ENCODE measurements around the gene STIMATE.

The STIMATE gene

DNA sequence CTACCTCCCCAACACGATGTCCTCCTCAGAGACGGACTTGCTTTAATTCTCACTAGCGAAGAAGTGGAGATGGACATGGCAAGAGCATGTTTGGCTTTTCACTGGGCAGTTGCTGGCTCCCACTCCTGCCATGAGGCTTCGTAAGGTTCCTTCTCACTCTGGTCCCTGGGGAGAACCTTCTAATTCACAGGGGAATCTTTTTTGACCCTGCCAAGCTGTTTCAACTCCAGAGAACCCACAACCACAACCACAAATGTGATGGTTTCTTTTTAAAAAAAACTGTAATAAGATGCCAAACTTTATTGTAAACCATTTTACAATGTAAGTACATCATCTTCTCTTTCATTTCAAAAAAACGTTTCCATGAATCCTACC, 60.9 kb downstream of the STIMATE start:
- TF ChIP-seq TAF1 (IDR thresholded peaks at IDR 0.05; ENCODE audit: borderline replicate concordance, insufficient read depth, low read length) = no peak
- TF ChIP-seq SIN3A (IDR thresholded peaks at IDR 0.05; ENCODE audit: borderline replicate concordance, insufficient read depth, low read length) = no peak
- TF ChIP-seq FOXP2 (optimal IDR thresholded peaks at IDR 0.05; ENCODE audit: borderline replicate concordance, extremely low read depth, extremely low read length, insufficient read depth) = no peak
- no peak for TF ChIP-seq POLR2AphosphoS5 (IDR thresholded peaks at IDR 0.05; ENCODE audit: low read depth, low read length)

DNA sequence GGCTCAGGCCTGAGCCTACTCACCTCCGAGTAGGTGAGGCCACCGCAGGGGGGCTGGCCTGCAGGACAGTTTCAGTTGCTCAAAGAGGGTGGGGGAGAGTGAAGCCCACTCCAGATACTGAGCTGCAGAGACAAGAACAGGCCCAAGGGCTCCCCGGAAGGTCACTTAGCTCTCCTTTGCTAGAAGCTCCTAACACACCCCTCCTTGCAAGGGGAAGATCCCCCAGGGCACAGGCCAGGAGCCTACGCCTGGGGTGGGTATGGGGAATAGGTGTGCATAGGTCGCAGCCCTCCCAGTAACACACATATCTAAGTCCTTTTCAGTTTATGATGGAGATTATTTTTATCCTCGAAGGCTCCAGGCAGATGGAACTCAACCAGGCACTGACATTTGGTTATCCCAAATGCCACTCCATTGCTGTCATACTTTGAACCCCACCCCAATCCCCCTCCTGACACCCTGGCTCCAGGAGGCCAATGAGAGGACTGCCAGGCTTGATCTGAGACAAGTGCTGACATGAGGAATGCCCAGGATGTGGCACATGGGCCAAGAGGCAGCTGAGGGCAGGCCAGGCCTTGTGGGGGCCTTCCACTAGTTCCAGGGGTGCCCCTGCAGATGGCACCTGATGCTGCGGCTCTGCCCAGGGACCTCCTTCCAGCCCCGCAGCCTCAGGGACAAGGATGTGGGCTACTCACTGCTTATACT, 61.4 kb downstream of the STIMATE start:
- TF ChIP-seq TAF1 (IDR thresholded peaks at IDR 0.05; ENCODE audit: borderline replicate concordance, insufficient read depth, low read length) = no peak
- no peak for TF ChIP-seq SIN3A (IDR thresholded peaks at IDR 0.05; ENCODE audit: borderline replicate concordance, insufficient read depth, low read length)
- no peak for TF ChIP-seq FOXP2 (optimal IDR thresholded peaks at IDR 0.05; ENCODE audit: borderline replicate concordance, extremely low read depth, extremely low read length, insufficient read depth)
- TF ChIP-seq, protein P1, sequence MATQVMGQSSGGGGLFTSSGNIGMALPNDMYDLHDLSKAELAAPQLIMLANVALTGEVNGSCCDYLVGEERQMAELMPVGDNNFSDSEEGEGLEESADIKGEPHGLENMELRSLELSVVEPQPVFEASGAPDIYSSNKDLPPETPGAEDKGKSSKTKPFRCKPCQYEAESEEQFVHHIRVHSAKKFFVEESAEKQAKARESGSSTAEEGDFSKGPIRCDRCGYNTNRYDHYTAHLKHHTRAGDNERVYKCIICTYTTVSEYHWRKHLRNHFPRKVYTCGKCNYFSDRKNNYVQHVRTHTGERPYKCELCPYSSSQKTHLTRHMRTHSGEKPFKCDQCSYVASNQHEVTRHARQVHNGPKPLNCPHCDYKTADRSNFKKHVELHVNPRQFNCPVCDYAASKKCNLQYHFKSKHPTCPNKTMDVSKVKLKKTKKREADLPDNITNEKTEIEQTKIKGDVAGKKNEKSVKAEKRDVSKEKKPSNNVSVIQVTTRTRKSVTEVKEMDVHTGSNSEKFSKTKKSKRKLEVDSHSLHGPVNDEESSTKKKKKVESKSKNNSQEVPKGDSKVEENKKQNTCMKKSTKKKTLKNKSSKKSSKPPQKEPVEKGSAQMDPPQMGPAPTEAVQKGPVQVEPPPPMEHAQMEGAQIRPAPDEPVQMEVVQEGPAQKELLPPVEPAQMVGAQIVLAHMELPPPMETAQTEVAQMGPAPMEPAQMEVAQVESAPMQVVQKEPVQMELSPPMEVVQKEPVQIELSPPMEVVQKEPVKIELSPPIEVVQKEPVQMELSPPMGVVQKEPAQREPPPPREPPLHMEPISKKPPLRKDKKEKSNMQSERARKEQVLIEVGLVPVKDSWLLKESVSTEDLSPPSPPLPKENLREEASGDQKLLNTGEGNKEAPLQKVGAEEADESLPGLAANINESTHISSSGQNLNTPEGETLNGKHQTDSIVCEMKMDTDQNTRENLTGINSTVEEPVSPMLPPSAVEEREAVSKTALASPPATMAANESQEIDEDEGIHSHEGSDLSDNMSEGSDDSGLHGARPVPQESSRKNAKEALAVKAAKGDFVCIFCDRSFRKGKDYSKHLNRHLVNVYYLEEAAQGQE (IDR thresholded peaks at IDR 0.05; ENCODE audit: insufficient read depth in 1 of 2, low read depth in 2 of 2, low read length in 2 of 2) = no peak
- TF ChIP-seq POLR2AphosphoS5 (IDR thresholded peaks at IDR 0.05; ENCODE audit: low read depth, low read length) = no peak

DNA sequence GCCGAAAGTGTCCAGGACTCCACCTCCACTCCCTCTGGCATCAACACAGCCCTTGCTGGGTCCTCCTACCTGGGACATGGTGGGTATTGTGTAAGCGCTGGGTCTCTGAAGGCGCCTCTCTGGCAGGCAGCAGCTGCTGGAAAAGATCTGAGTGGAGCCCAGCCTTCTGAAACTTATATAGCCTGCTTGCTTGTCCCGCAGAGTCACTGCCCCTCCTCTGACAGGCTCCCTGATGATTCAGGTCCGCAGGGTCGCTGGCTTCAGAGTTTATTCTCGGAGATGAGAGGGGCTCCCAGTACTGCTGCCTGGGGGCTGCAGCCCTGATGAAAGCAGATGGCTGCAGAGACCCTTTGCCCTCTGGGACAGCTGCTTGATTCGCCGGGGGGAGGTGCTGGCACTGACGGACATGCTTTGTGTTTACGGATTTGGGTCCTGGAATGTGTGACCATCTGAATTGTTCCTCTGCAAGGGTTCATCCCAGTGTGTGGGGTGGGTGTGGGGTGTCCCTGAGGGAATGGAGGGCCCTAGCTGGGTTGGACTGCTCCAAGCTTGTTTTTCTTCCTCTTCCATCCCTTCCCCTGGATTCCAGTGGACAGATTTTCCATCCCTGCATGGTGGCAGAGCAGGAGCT, 62.4 kb downstream of the STIMATE start, which contains the start of gene MUSTN1:
Gene MUSTN1 (minus strand): TSS at position 149 of the 631 bp plus-strand sequence. CDS start 71 bp downstream, at position 78.
- TF ChIP-seq TAF1 (IDR thresholded peaks at IDR 0.05; ENCODE audit: borderline replicate concordance, insufficient read depth, low read length) (no peak), POLR2AphosphoS5 (IDR thresholded peaks at IDR 0.05; ENCODE audit: low read depth, low read length) (no peak), SIN3A (IDR thresholded peaks at IDR 0.05; ENCODE audit: borderline replicate concordance, insufficient read depth, low read length) (no peak), FOXP2 (optimal IDR thresholded peaks at IDR 0.05; ENCODE audit: borderline replicate concordance, extremely low read depth, extremely low read length, insufficient read depth) (no peak)
- TF ChIP-seq, protein P1 (IDR thresholded peaks at IDR 0.05; ENCODE audit: insufficient read depth in 1 of 2, low read depth in 2 of 2, low read length in 2 of 2) = no peak

DNA sequence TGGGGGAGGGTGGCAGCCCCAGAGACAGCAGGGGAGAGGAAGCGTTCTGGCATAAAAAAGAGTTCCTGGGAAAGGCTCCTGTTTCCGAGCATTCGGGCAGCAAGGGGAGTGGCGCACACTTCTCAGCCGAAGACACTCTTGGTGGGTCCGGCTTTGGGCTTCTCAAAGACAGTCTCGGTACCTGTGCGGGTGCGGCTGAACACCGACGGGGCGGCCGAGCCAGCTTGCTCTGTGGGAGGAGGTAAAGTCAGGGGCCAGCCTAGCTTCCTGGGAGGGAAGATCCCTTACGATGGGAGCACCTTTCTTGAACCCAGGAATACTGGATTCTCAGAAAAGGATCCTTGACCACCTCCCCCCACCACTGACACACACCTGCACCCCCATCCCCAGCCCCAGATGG, 64.1 kb downstream of the STIMATE start:
- TF ChIP-seq, protein P1 (IDR thresholded peaks at IDR 0.05; ENCODE audit: insufficient read depth in 1 of 2, low read depth in 2 of 2, low read length in 2 of 2) = no peak
- TF ChIP-seq FOXP2 (optimal IDR thresholded peaks at IDR 0.05; ENCODE audit: borderline replicate concordance, extremely low read depth, extremely low read length, insufficient read depth) (no peak), SIN3A (IDR thresholded peaks at IDR 0.05; ENCODE audit: borderline replicate concordance, insufficient read depth, low read length) (no peak), TAF1 (IDR thresholded peaks at IDR 0.05; ENCODE audit: borderline replicate concordance, insufficient read depth, low read length) (no peak), POLR2AphosphoS5 (IDR thresholded peaks at IDR 0.05; ENCODE audit: low read depth, low read length) (no peak)

DNA sequence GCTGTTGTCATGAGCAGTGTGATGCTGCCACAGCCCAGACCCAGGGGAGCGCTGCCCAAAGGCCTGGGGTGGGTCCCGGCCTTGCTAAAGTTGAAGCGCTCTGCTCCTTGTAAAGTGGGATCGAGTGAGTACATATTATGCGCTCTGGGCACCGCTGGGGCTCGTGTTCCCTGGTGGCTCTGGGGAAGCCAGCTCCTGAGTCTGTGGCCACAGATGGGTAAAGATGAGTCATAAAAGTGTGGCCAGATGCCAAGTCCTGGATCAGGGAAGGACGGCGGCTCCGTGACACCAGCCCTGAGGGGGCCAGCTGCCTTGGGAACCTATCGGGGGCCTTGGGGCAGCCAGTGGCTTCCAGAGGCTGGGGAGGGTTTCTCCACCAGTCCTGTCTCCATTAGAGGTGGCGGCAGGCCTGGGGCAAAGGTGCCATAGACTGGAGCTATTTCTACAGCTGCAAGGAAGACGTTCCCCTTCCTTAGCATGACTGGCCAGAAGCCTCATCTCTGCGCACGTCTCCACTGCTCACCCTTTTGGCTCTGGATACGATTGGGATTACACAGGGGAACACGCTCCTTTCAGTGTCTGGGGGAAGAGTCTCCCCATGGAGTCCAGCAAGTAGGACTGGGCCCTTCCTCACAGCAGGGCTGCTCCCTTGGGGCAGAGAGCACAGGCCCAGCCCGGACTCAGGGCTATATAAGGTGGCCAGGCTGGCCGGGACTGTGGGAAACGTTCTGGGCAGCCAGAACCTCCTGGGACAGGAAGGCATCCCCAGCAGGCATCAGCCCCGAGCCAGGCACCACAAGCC, 65.6 kb downstream of the STIMATE start:
- TF ChIP-seq TAF1 (IDR thresholded peaks at IDR 0.05; ENCODE audit: borderline replicate concordance, insufficient read depth, low read length) (no peak), FOXP2 (optimal IDR thresholded peaks at IDR 0.05; ENCODE audit: borderline replicate concordance, extremely low read depth, extremely low read length, insufficient read depth) (no peak), POLR2AphosphoS5 (IDR thresholded peaks at IDR 0.05; ENCODE audit: low read depth, low read length) (no peak), SIN3A (IDR thresholded peaks at IDR 0.05; ENCODE audit: borderline replicate concordance, insufficient read depth, low read length) (no peak)
- TF ChIP-seq, protein P1 (IDR thresholded peaks at IDR 0.05; ENCODE audit: insufficient read depth in 1 of 2, low read depth in 2 of 2, low read length in 2 of 2) = no peak
